Activated CD4-positive, alpha-beta memory T cell treated with anti-CD3 and anti-CD28 coated beads, Interleukin-2, amount 10 ng/mL, durations not matched to agents 7 days and 5 days (primary cell): ENCODE measurements around the gene MAST4. TPM values are rescaled to one million over a fixed set of nuclear protein-coding genes. Genes with fewer than 3 reads are reported as not detected.
"Not testable (repeated sequence)": the region's sequence is repeated elsewhere in the genome, so short reads cannot be mapped to it uniquely, and the experiment has no call there.

ENCODE experiments used
- CTCF ChIA-PET: fragments of 350-600 bp; sonication (Branson Sonifier 250); formaldehyde crosslinking; loops from one replicate; lab custom pipeline; 2021; ENCODE audit warnings: antibody characterized with exemption, inconsistent platforms; lab: Charles Lee
- POLR2A ChIA-PET: fragments of 350-600 bp; sonication (Branson Sonifier 250); formaldehyde crosslinking; loops from one replicate; lab custom pipeline; 2021; ENCODE audit warnings: antibody characterized with exemption; lab: Charles Lee
- DNase-seq: peaks from one replicate; pipeline ENCODE4 v3.0.0-alpha.2; 2020
- H3K27ac Mint-ChIP-seq: one replicate; pipeline ENCODE4 v1.8.0; 2021; ENCODE audit warnings: mild to moderate bottlenecking, mixed read lengths
- H3K27me3 Mint-ChIP-seq: one replicate; pipeline ENCODE4 v1.8.0; 2021; ENCODE audit warnings: mixed read lengths
- H3K36me3 Mint-ChIP-seq: one replicate; pipeline ENCODE4 v1.8.0; 2021; ENCODE audit warnings: low read depth, mixed read lengths
- H3K4me1 Mint-ChIP-seq: one replicate; pipeline ENCODE4 v1.8.0; 2021; ENCODE audit warnings: mixed read lengths
- H3K4me3 Mint-ChIP-seq: one replicate; pipeline ENCODE4 v1.8.0; 2021; ENCODE audit warnings: mild to moderate bottlenecking, mixed read lengths
- H3K9me3 Mint-ChIP-seq: one replicate; pipeline ENCODE4 v1.8.0; 2021; ENCODE audit warnings: mixed read lengths
- total RNA-seq, 2 experiments: library from RNA; stranded (reverse); gene quantifications; one replicate each; pipeline ENCODE4 v1.2.3, GENCODE V29; 2021

Gene MAST4
- total RNA-seq, 2 experiments from 2014 or later, result 38.0 to 38.3 TPM

DNA sequence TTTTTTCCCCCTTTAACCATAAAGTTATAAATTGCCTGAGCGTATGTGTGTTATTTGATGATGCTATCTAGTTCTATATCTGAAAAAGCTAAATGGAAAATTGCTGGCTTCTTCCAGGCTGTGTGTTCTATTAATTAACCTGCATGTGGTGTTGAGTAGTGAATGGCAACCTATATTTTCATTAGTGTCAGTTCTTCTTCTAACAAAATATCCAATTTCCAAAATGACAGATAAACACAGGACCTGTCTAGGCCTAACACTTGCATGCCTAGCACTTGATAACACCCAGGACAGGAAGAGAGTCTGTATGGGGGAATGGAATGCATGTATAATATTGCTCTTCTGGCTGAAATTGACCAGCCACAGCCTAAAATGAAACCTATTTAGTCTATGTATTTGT lies 508.7 kb downstream of the MAST4 start:
- Mint-ChIP-seq H3K9me3 (no peaks in the 10 kb centered on the region), H3K4me3 (no peak overlapping the region), H3K36me3 (peaks cover 33% of the 10 kb centered on the region), H3K4me1 (peaks cover 12% of the 10 kb centered on the region), H3K27ac (no peak overlapping the region), H3K27me3 (no peaks in the 10 kb centered on the region)
- ChIA-PET CTCF (no interaction called here), POLR2A (no interaction called here)
- no peak for DNase-seq

DNA sequence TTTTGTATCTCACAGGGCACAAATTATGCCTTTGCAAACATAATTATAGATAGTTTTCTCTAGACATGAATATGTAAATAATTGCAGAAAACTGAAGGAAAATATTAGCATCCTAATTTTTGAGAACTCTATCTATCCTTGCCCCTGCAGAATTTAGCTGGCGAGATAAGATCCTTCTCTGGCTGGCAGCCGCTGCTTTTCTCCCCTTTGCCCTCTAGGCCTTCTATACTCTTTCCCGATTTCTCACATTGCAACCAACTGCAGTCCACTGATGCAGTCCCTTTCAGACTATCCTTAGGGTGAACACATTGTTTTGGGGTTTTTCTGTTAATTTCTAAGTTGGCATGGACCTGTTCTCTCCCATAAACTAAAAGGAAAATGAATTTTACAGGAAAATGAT lies 509.1 kb downstream of the MAST4 start:
- Mint-ChIP-seq H3K4me1 (peaks cover 8% of the 10 kb centered on the region), H3K27me3 (no peaks in the 10 kb centered on the region), H3K27ac (no peak overlapping the region), H3K4me3 (no peak overlapping the region), H3K36me3 (peaks cover 29% of the 10 kb centered on the region), H3K9me3 (no peaks in the 10 kb centered on the region)
- POLR2A ChIA-PET, result no interaction called here
- no peak for DNase-seq
- CTCF ChIA-PET, result no interaction called here

DNA sequence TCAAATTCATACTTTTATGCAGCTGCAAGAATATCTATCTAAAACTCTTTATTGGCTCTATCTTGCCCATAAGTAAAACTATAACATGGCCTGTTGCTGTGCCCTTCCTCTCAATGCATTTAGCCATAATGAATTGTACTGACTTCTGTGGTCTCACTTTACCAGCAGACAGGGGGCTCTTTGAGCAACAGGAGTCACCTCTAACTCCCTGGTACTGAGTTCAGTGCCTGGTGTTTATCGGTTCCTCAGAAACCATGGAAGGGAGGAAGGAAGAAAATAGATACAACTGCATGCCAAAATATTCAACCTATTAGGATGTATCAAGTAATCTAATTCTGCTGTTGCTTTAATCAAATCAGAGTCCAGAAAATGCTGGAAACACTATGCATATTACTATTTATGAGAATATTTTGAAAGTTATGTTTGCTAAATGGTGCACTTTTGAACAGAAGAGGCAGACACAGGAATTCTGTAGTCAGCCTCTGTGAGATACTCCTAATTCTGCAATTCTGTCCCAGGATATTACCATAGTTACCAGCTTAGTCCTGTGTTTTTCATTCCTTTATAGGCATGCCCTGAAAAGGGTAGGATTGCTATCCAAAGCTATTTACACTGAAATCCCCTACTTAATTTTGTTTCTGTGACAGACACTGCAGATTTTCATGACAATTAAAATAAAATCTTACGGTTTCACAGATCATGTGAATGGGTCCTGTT lies 510.6 kb downstream of the MAST4 start:
- no peaks in the 10 kb centered on the region for H3K27me3 Mint-ChIP-seq
- H3K4me1 Mint-ChIP-seq, result no peaks in the 10 kb centered on the region
- ChIA-PET POLR2A (no interaction called here), CTCF (interaction anchor here (1.0 kb wide), 1 partner anchor 127 kb away, joined by 3 read pairs; no protein-coding TSS in a partner anchor)
- no peak overlapping the region for H3K4me3 Mint-ChIP-seq
- DNase-seq, result no peak
- no peaks in the 10 kb centered on the region for H3K9me3 Mint-ChIP-seq
- no peak overlapping the region for H3K27ac Mint-ChIP-seq
- H3K36me3 Mint-ChIP-seq, result peaks cover 27% of the 10 kb centered on the region

DNA sequence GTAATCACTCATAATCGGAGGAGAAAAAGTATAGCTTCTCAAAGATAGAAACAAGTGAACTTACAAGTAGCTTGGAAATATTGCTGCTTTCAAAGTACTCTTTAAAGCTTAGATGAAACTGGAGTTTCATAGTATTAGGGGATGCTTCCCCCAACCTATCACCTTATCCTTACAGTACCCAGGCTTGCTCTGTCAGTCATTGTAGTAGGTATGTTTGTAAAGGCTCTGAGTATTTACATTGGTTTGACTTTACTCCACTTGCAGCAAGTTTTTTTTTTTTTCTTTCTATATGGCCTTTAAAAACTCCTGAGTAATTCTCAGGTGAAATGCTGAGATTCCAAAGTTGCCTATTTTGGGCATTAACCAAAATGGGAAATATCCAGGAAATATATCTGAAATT lies 515.6 kb downstream of the MAST4 start:
- Mint-ChIP-seq H3K27me3 (no peaks in the 10 kb centered on the region), H3K36me3 (peaks cover 14% of the 10 kb centered on the region), H3K9me3 (no peaks in the 10 kb centered on the region), H3K4me3 (no peak overlapping the region), H3K4me1 (no peaks in the 10 kb centered on the region), H3K27ac (no peak overlapping the region)
- ChIA-PET POLR2A (no interaction called here), CTCF (interaction anchor here (1.4 to 1.8 kb wide), 2 partner anchors 10 to 39 kb away, joined by 3 to 5 read pairs; no protein-coding TSS in a partner anchor)
- no peak for DNase-seq

DNA sequence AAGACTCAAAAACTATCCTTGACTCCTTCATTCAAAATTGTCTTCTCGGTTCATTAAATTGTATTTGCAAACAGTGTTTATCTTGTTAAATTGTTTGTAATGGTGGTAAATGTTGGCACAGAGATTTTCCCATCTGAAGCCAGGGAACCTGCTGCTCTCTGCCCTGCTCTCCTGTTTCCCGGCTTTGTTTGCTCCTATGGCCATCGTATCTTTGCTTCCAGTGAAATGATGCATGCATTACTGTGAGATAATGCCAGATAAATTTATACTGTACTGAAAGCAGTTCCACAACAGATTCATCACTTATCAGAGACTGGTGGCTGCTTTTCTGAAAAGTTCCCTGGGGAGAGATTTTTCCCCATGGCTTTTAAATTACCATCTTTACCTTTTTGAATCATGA lies 519.1 kb downstream of the MAST4 start:
- H3K4me1 Mint-ChIP-seq, result no peaks in the 10 kb centered on the region
- DNase-seq, result no peak
- peaks cover 36% of the 10 kb centered on the region for H3K36me3 Mint-ChIP-seq
- no peaks in the 10 kb centered on the region for H3K9me3 Mint-ChIP-seq
- no peak overlapping the region for H3K27ac Mint-ChIP-seq
- H3K4me3 Mint-ChIP-seq, result no peak overlapping the region
- ChIA-PET POLR2A (no interaction called here), CTCF (no interaction called here)
- no peaks in the 10 kb centered on the region for H3K27me3 Mint-ChIP-seq

DNA sequence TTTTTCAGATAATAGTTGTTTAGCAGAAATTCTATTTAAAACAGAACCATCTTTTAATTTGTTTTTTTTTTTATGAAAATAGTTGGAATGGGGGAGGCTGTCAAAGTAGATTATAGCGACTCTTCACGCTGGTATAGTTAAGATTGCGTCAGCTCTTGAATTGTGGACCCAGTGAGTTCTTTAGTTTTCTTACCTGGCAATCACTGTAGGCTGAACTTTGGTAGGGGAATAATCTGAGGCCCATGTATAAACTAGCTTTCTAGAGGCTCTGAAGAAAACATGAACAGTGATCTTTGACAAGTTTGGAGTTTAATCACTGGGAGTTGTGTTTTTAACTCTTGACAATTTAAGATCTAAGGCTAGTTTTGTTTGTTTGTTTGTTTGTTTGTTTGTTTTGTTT lies 519.6 kb downstream of the MAST4 start:
- Mint-ChIP-seq H3K36me3 (peaks cover 37% of the 10 kb centered on the region), H3K27me3 (no peaks in the 10 kb centered on the region), H3K27ac (no peak overlapping the region), H3K4me1 (no peaks in the 10 kb centered on the region), H3K4me3 (no peak overlapping the region), H3K9me3 (no peaks in the 10 kb centered on the region)
- CTCF ChIA-PET, result no interaction called here
- POLR2A ChIA-PET, result no interaction called here
- no peak for DNase-seq

DNA sequence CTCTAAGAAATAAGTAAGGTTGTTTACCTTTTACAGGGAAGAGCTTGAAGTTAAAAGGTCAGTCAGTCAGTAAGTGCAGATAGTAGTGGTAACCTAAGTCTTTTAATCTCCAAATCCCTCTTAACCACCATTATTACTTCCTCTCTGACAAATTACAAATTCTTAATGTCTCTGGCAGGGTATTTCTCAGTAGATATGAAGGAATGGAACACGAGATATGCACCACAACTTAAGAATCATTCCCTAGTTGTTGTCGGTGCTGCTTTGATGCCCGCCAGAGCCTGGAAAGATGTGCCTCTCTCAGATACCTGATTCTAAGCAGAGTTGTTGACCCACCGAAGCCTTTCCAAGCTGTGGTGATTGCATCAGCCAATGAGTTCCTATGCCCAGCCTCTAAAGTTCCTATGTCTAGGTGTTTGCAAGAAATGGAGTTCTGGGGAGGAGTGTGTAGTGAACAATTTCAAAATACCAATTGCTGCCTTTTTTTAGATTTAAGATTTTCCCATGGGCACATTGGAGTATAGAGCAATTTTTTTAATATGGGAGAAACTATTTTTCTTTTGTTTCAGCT lies 521.9 kb downstream of the MAST4 start:
- peaks cover 42% of the 10 kb centered on the region for H3K36me3 Mint-ChIP-seq
- no peaks in the 10 kb centered on the region for H3K9me3 Mint-ChIP-seq
- no peak for DNase-seq
- H3K4me3 Mint-ChIP-seq, result no peak overlapping the region
- ChIA-PET CTCF (no interaction called here), POLR2A (no interaction called here)
- no peak overlapping the region for H3K27ac Mint-ChIP-seq
- no peaks in the 10 kb centered on the region for H3K27me3 Mint-ChIP-seq
- H3K4me1 Mint-ChIP-seq, result no peaks in the 10 kb centered on the region

DNA sequence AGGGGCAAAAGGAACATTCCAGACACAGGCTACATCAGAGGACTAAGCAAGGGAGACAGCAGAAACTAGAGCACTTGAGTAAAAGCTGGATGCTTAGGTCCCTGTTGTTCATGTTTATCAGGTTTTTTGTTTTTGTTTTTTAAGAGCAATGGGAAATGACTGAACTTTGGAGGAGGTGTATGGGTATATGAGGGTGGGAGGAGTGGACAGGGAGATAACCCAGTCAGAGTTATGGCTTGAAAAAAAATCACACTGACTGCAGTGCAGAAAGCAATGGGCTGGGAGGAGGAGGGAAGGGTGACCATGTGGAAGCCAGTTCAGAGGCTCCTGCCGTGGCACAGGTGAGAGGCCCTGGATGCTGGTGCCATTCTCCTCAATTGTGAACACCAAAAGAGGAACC lies 522.8 kb downstream of the MAST4 start:
- POLR2A ChIA-PET, result no interaction called here
- no peak overlapping the region for H3K27ac Mint-ChIP-seq
- peaks cover 38% of the 10 kb centered on the region for H3K36me3 Mint-ChIP-seq
- CTCF ChIA-PET, result no interaction called here
- no peak for DNase-seq
- H3K9me3 Mint-ChIP-seq, result no peaks in the 10 kb centered on the region
- no peaks in the 10 kb centered on the region for H3K4me1 Mint-ChIP-seq
- H3K27me3 Mint-ChIP-seq, result no peaks in the 10 kb centered on the region
- no peak overlapping the region for H3K4me3 Mint-ChIP-seq

DNA sequence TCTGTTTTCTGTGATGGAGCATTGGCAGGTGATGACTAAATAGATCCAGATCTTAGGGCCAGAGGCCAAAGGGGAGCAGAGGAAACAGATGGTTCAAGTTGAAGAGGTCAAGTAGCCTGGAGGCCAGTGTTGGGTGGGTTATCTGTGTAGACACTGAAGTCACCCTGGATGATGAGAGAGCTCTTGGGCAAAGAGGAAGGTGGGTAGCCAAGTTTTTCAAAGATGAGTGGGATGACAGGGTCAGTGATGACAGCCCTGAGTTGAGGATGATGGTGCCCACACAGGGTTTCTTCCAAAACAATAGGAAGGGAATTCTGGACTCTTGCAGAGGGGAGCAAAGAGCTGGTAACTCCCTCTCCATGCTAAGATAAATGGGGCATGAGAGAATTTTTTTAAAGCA lies 523.8 kb downstream of the MAST4 start:
- Mint-ChIP-seq H3K27ac (no peak overlapping the region), H3K9me3 (no peaks in the 10 kb centered on the region), H3K36me3 (peaks cover 45% of the 10 kb centered on the region), H3K4me3 (no peak overlapping the region), H3K4me1 (no peaks in the 10 kb centered on the region), H3K27me3 (no peaks in the 10 kb centered on the region)
- ChIA-PET CTCF (interaction anchor here (0.9 kb wide), 1 partner anchor 37 kb away, joined by 6 read pairs; no protein-coding TSS in a partner anchor), POLR2A (no interaction called here)
- no peak for DNase-seq

DNA sequence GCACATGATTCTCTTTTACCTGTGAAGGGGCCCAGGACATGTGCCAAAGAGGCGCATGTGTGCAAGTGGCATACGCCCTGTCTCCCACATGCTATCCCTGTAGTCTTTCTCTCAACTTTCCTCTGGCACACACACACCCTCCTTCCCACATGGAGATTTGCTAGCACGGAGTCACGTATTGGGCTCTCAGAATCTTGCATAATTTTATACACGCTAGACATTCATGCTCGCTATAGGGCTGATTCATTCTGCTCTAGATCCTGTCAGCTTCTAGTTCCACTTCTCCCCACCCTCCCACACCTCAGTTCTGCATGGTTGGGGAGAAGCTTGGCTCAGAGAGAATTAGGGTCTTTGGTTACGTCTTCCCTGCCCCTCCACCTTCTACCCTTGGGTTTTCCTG lies 527.6 kb downstream of the MAST4 start:
- Mint-ChIP-seq H3K9me3 (peaks cover 6% of the 10 kb centered on the region), H3K4me1 (peaks cover 8% of the 10 kb centered on the region), H3K27me3 (no peaks in the 10 kb centered on the region), H3K4me3 (no peak overlapping the region), H3K27ac (no peak overlapping the region), H3K36me3 (peaks cover 64% of the 10 kb centered on the region)
- ChIA-PET CTCF (no interaction called here), POLR2A (no interaction called here)
- no peak for DNase-seq

DNA sequence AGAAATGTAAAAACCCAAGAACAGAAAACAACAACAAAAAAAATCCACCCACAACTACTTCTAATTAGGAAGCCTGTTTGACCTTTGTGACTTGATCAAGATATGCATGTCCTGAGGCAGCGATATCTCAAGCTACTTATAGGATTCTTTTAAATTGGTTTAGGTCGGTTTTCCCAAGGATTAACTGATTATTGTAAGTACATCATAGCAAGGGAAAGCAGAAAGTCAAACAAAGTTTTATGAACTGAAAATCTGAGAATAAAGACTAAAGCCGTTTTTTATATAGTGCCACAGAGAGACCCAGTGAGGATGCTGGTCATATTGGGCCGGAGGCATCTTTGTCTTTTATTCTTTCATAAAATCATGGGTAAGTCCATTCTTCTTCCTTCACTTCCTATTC lies 528.4 kb downstream of the MAST4 start:
- Mint-ChIP-seq H3K4me3 (no peak overlapping the region), H3K27ac (no peak overlapping the region), H3K9me3 (peaks cover 6% of the 10 kb centered on the region), H3K27me3 (no peaks in the 10 kb centered on the region), H3K4me1 (peaks cover 8% of the 10 kb centered on the region), H3K36me3 (peaks cover 57% of the 10 kb centered on the region)
- ChIA-PET CTCF (no interaction called here), POLR2A (no interaction called here)
- DNase-seq, result no peak

DNA sequence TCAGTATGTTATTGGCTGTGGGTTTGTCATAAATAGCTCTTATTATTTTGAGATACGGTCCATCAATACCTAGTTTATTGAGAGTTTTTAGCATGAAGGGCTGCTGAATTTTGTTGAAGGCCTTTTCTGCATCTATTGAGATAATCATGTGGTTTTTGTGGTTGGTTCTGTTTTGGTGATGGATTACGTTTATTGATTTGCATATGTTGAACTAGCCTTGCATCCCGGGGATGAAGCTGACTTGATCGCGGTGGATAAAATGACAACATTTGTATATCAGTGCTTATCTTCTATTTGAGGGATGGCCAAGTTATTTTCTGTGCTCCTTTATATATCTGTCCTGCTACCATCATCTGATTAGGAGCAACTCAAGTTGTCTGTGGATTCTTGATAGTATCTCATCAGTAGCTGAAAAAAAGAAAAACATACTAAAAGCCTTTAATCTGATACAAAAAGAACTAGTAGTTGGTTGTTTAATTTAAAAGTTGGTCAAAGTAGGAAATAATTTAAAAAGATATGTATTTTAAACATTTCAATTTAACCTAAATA lies 531.2 kb downstream of the MAST4 start:
- POLR2A ChIA-PET, H3K27ac Mint-ChIP-seq, H3K4me3 Mint-ChIP-seq, CTCF ChIA-PET, H3K4me1 Mint-ChIP-seq, H3K27me3 Mint-ChIP-seq, DNase-seq, H3K9me3 Mint-ChIP-seq: not testable (repeated sequence)
- H3K36me3 Mint-ChIP-seq, result peaks cover 53% of the 10 kb centered on the region

DNA sequence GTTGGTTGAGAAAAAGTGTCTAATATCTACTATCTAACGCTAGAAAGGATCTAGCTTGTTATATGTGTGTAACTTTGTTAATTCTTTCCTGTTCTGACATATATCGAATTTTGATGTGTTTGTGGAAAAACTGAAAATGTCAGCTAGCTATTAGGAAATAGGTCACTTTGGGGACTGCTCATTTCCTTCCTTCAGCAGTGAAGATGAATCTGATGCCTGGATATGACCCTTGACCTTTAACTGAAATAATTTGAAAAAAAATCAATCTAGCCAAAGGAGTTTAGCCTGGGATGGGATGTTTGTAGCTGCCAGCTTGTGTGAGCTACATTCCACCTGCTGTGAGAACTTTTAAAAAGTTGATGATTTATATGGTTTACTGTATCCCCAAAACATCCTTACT lies 533.6 kb downstream of the MAST4 start:
- POLR2A ChIA-PET, result no interaction called here
- H3K36me3 Mint-ChIP-seq, result peaks cover 53% of the 10 kb centered on the region
- CTCF ChIA-PET, result no interaction called here

DNA sequence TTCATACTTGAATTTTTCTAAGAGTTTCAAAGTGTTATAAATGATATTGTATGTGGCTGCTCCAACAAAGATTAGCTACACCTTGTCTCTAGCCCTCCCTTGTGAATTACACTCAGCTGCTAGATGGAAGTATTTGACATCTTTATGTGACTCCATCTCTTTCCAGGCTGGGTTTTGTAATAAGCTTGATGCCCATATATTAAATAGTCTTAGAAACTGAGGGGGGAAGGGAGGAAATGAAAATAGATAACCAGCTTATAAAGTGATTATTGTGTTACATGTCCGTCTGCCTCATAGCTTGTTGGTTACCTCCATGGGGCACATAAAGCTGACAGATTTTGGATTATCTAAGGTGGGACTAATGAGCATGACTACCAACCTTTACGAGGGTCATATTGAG lies 537.0 kb downstream of the MAST4 start:
- Mint-ChIP-seq H3K4me1 (no peaks in the 10 kb centered on the region), H3K27me3 (no peaks in the 10 kb centered on the region), H3K4me3 (no peak overlapping the region), H3K9me3 (no peaks in the 10 kb centered on the region), H3K36me3 (peaks cover 34% of the 10 kb centered on the region), H3K27ac (no peak overlapping the region)
- ChIA-PET CTCF (no interaction called here), POLR2A (no interaction called here)
- DNase-seq, result no peak

More for the DNA sequence above, 533.6 kb downstream of the MAST4 start:
- Mint-ChIP-seq H3K4me1 (peaks cover 8% of the 10 kb centered on the region), H3K27ac (no peak overlapping the region), H3K9me3 (peaks cover 6% of the 10 kb centered on the region), H3K27me3 (no peaks in the 10 kb centered on the region), H3K4me3 (no peak overlapping the region)
- no peak for DNase-seq
